HPDE6-E6E7 (cell line): Measurements from ENCODE around the gene PKDCC.
"Not testable (repeated sequence)": the region's sequence is repeated elsewhere in the genome, so short reads cannot be mapped to it uniquely, and the experiment has no call there.

Experiments
- DNase-seq: peaks from one replicate; pipeline ENCODE4 v3.0.0; 2011; ENCODE audit warnings: missing footprints; ENCODE audit errors: extremely low spot score

Gene PKDCC

GRCh38 chr2:42063431-42064171, 15.8 kb downstream of the PKDCC start:
- no peak for DNase-seq

- no peak for DNase-seq
Measured at GRCh38 chr2:42064417-42064942, 16.7 kb downstream of the PKDCC start.

GRCh38 chr2:42065753-42066152, 17.9 kb downstream of the PKDCC start:
- not testable (repeated sequence) for DNase-seq

- not testable (repeated sequence) for DNase-seq
Measured at GRCh38 chr2:42067001-42067400, 19.2 kb downstream of the PKDCC start.

GRCh38 chr2:42067521-42067920, 19.7 kb downstream of the PKDCC start:
- DNase-seq, result no peak

GRCh38 chr2:42068571-42069178, 20.9 kb downstream of the PKDCC start:
- no peak for DNase-seq

GRCh38 chr2:42069568-42069967, 21.7 kb downstream of the PKDCC start:
- no peak for DNase-seq

- no peak for DNase-seq
Measured at GRCh38 chr2:42071791-42072190, 24.0 kb downstream of the PKDCC start.

GRCh38 chr2:42072349-42073118, 24.7 kb downstream of the PKDCC start:
- DNase-seq, result no peak

GRCh38 chr2:42073739-42074503, 26.1 kb downstream of the PKDCC start:
- no peak for DNase-seq

- no peak for DNase-seq
Measured at GRCh38 chr2:42074661-42075060, 26.8 kb downstream of the PKDCC start.

GRCh38 chr2:42076357-42077225, 28.8 kb downstream of the PKDCC start:
- no peak for DNase-seq

GRCh38 chr2:42077343-42077742, 29.5 kb downstream of the PKDCC start:
- no peak for DNase-seq

GRCh38 chr2:42079737-42080287, 32.0 kb downstream of the PKDCC start:
- no peak for DNase-seq

GRCh38 chr2:42081151-42081550, 33.3 kb downstream of the PKDCC start:
- DNase-seq, result not testable (repeated sequence)

GRCh38 chr2:42082016-42082415, 34.2 kb downstream of the PKDCC start:
- no peak for DNase-seq

GRCh38 chr2:42084231-42084671, 36.4 kb downstream of the PKDCC start:
- DNase-seq, result no peak

GRCh38 chr2:42085070-42085469, 37.2 kb downstream of the PKDCC start:
- DNase-seq, result not testable (repeated sequence)

- DNase-seq, result no peak
Measured at GRCh38 chr2:42085706-42086487, 38.1 kb downstream of the PKDCC start.
